Tibial artery (tissue), 4 donors: ENCODE measurements around the gene TFDP1.

Experiments used
- DNase-seq, 2 donors: peaks; one replicate each; pipeline ENCODE4 v3.0.0-alpha.2; 2019
- H3K27ac ChIP-seq, 2 donors: fragments of 200-600 bp; sonication (generic) in 1 of 2; 1 replicate in 1 of 2; 2 replicates in 1 of 2; pipeline ENCODE4 v1.5.1; 2018 to 2019; ENCODE audit warnings: mild to moderate bottlenecking in 1 of 2
- H3K27me3 ChIP-seq, 2 donors: fragments of 200-600 bp; sonication (generic) in 1 of 2; one replicate each; pipeline versions ENCODE4 v1.5.1 to v1.6.0; 2016 to 2019
- H3K36me3 ChIP-seq, 3 donors: fragments of 200-600 bp; sonication (generic) in 2 of 3; one replicate each; pipeline ENCODE4 v1.5.1; 2016 to 2019; ENCODE audit warnings: mild to moderate bottlenecking in 2 of 3
- H3K4me1 ChIP-seq, 4 donors: fragments of 200-600 bp; sonication (generic) in 2 of 4; 1 replicate in 3 of 4; 2 replicates in 1 of 4; pipeline ENCODE4 v1.5.1; 2016 to 2019
- H3K4me3 ChIP-seq, 2 donors: fragments of 200-600 bp; sonication (generic) in 1 of 2; 1 replicate in 1 of 2; 2 replicates in 1 of 2; pipeline ENCODE4 v1.5.1; 2018 to 2019; ENCODE audit warnings: mild to moderate bottlenecking in 2 of 2
- H3K9me3 ChIP-seq, 3 donors: fragments of 200-600 bp; sonication (generic) in 1 of 3; one replicate each; pipeline ENCODE4 v1.5.1; 2016 to 2019
- intact Hi-C: fragments of 100-400 bp; cut with DNase I; formaldehyde crosslinking; loops from one replicate; pipeline ENCODE4 v1.15.0; 2023; ENCODE audit warnings: low total_unique reads
- TF ChIP-seq, protein P1 (sequence below), 2 experiments: fragments of 200-600 bp in 1 of 2; fragments of 450-650 bp in 1 of 2; IDR thresholded peaks; one replicate each; pipeline ENCODE4 v1.5.1; 2017 to 2019; ENCODE audit warnings: antibody characterized with exemption in 2 of 2, mild to moderate bottlenecking in 1 of 2, moderate library complexity in 1 of 2

TFDP1 gene

DNA sequence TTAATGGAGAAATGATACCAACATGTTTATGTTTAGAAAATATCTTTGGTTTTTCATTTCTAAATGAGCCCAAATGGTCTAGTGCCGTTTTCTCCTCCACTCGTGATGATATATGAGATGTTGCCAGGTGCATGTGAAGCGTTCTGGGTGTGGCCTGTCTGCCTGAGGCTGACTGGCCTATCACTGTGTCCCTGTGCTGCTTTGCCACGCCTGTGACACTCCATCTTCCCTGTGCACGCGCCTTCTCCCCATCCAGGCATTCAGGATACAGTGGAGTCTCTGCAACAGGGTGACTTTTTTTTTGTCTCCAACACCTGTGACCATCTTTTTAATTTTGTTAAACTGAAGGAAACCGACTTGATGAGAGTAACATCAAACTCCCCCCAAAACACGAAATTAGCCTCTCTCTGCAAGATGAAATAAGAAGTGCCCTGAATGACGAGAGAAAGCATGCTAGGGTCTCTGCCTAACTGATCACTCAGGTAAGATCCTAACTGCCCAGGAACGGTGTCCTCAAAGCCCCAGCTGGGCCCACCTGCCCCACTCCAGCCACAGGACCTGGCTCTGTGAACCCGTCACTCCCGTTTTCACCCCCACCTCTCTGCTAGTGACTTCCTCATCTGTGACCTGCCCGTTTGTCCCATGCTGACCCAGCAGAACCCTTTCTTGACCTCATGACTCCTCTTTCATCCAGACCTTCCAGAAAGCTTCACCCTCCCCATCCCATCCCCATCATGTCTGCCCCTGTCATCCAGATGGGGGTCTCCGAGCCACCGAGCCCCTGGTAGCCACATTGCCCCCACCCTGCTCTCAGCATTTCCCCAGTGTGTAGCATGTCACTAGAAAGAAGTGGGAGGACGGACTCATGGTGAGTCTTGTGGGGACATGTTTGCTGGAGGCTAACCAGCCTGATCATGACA lies 33.2 kb upstream of the TFDP1 start:
- Histone ChIP-seq H3K4me3 (no peak overlapping the region), H3K27ac (no peak overlapping the region), H3K36me3 (peaks cover 36 to 73% (median 69%) of the 10 kb centered on the region in 3 donors), H3K9me3 (no peaks in the 10 kb centered on the region), H3K4me1 (peaks cover 0 to 12% (median 9%) of the 10 kb centered on the region in 4 donors), H3K27me3 (no peaks in the 10 kb centered on the region)
- peak in 1 of 2 donors; percentile 46 for DNase-seq
- TF ChIP-seq, protein P1, sequence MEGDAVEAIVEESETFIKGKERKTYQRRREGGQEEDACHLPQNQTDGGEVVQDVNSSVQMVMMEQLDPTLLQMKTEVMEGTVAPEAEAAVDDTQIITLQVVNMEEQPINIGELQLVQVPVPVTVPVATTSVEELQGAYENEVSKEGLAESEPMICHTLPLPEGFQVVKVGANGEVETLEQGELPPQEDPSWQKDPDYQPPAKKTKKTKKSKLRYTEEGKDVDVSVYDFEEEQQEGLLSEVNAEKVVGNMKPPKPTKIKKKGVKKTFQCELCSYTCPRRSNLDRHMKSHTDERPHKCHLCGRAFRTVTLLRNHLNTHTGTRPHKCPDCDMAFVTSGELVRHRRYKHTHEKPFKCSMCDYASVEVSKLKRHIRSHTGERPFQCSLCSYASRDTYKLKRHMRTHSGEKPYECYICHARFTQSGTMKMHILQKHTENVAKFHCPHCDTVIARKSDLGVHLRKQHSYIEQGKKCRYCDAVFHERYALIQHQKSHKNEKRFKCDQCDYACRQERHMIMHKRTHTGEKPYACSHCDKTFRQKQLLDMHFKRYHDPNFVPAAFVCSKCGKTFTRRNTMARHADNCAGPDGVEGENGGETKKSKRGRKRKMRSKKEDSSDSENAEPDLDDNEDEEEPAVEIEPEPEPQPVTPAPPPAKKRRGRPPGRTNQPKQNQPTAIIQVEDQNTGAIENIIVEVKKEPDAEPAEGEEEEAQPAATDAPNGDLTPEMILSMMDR (IDR thresholded peaks at IDR 0.05) = no peak
- intact Hi-C loops = no loop called here

DNA sequence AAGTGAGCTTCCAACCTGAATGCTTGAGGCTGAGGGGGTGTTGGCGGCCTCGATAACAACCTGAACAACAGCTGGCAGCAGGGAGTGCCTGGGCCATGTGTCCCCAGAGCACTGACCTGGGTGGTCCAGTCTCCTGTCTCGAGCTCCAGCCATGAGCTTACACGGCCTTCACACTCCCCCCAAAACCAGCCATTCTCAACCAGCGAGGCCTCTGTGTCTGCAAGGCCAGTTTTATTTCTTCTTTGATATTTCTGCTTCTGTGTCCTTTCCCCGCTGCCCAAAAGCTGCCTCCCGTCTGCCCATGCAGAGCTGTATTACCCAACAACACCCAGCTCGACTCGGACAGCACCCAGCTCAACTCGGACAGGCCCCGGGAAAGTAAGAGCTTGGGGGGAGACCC lies 32.5 kb upstream of the TFDP1 start:
- DNase-seq = peak in 1 of 2 donors; percentile 52
- Histone ChIP-seq H3K4me1 (peaks cover 0 to 7% (median 5%) of the 10 kb centered on the region in 4 donors), H3K27ac (no peak overlapping the region), H3K27me3 (no peaks in the 10 kb centered on the region), H3K9me3 (no peaks in the 10 kb centered on the region), H3K36me3 (peaks cover 36 to 73% (median 66%) of the 10 kb centered on the region in 3 donors), H3K4me3 (no peak overlapping the region)
- intact Hi-C loops = no loop called here
- TF ChIP-seq, protein P1 (IDR thresholded peaks at IDR 0.05) = no peak

DNA sequence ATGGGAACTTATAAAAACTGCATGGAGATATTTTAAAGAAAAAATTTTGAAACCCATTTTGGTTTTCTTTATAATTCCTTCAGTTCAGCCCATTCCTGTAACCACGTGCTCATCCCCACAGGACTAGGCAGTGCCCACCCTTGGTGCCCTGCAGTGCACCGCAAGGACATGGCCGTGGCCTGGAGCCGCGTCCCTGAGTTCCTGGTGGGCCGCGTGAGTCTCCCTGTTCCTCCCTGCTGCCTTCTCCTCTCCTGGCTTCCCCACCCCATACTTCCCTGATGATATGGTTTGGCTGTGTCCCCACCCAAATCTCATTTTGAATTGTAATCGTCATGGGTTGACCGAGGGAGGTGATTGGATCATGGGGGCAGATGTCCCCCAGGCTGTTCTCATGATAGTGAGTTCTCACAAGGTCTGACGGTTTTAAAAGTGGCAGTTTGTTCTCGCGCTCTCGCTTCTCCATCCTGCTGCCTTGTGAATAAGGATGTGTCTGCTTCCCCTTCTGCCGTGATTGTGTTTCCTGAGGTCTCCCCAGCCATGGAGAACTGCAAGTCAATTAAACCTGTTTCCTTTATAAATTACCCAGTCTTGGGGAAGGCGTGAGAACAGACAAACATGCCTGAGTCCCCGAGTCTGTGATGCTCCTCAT lies 31.6 kb upstream of the TFDP1 start:
- no peaks in the 10 kb centered on the region for H3K27me3 ChIP-seq
- DNase-seq = peak in 1 of 2 donors; percentile 38
- no peaks in the 10 kb centered on the region for H3K9me3 ChIP-seq
- TF ChIP-seq, protein P1 (IDR thresholded peaks at IDR 0.05) = no peak
- peaks cover 36 to 73% (median 63%) of the 10 kb centered on the region in 3 donors for H3K36me3 ChIP-seq
- no peak overlapping the region for H3K4me3 ChIP-seq
- H3K4me1 ChIP-seq = no peaks in the 10 kb centered on the region
- no peak overlapping the region for H3K27ac ChIP-seq
- intact Hi-C loops = no loop called here

DNA sequence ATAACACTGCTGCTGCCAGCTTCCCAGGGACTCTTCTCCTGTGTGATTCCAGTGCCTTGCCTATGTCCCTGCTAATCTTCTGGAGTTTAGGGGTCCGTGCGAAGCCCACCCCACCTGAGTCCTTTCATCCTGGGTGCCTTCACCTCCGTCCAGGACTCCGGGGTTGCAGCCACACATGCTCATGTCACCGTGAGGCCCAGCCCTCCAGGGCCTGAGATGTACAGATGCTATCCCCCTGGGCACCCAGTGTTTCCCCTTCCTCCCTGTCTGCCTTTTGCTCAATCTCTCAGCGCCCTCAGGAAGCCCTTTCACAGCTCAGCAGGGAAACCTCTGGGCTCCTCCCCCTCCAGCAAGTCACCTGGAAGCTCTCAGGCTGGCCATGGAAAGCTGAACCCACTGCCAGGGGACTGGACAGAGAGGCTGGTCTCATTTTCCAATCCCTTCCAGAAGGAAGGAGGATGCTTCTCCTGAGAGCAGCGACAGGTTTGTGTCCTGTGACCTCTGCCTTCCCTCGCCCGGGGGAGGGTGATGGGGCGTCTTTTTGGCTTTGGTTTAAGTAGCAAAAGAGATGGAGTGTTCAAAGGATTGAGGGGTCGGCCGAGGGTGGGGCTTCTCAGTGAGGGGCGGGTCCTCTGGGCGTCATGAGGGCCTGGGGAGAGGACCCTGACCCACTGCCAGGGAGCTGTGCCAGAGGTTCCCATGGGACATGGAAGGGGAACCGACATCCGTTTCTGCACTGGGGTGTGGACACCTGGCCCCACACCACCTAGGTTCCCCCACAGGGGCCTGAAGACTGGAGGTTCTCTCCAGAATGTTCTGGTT lies 30.8 kb upstream of the TFDP1 start:
- DNase-seq = peak in 1 of 2 donors; percentile 59
- H3K36me3 ChIP-seq = peaks cover 28 to 65% (median 58%) of the 10 kb centered on the region in 3 donors
- intact Hi-C loops = no loop called here
- no peak overlapping the region for H3K27ac ChIP-seq
- TF ChIP-seq, protein P1 (IDR thresholded peaks at IDR 0.05) = no peak
- no peaks in the 10 kb centered on the region for H3K4me1 ChIP-seq
- no peaks in the 10 kb centered on the region for H3K9me3 ChIP-seq
- H3K27me3 ChIP-seq = no peaks in the 10 kb centered on the region
- no peak overlapping the region for H3K4me3 ChIP-seq

DNA sequence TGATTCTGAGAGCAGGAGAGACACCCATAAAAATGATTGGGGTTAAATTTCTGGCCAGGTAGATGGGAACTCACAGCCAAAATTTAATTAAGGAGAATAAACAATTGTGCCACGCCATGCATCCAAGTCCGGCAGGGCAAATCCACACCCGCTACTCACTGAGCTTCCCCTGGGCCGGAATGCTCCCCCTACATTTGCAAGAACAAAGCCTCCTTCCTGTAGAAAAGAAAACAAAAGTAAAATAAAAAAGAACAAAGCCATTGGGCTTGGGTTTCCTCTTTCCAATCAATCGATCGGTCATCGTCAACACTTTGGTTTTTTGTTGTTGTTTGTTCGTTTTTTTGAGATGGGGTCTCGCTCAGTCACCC lies 30.2 kb upstream of the TFDP1 start:
- no peaks in the 10 kb centered on the region for H3K27me3 ChIP-seq
- DNase-seq = no peak
- intact Hi-C loops = no loop called here
- no peak overlapping the region for H3K27ac ChIP-seq
- TF ChIP-seq, protein P1 (IDR thresholded peaks at IDR 0.05) = no peak
- no peaks in the 10 kb centered on the region for H3K9me3 ChIP-seq
- no peaks in the 10 kb centered on the region for H3K4me1 ChIP-seq
- no peak overlapping the region for H3K4me3 ChIP-seq
- H3K36me3 ChIP-seq = peaks cover 23 to 59% (median 52%) of the 10 kb centered on the region in 3 donors
